Activated T-cell treated with anti-CD3 and anti-CD28 coated beads for 4 hours (primary cell): ENCODE results near the gene CABLES1.
"Not testable (repeated sequence)": the region's sequence is repeated elsewhere in the genome, so short reads cannot be mapped to it uniquely, and the experiment has no call there.

ENCODE experiments used
- DNase-seq: peaks from one replicate; pipeline ENCODE4 v3.0.0-alpha.2; 2020

The CABLES1 gene

GRCh38 chr18:23143016-23143814, 7.9 kb downstream of the CABLES1 start:
- no peak for DNase-seq

- DNase-seq: no peak
Measured at GRCh38 chr18:23143815-23144261, 8.6 kb downstream of the CABLES1 start.

- no peak for DNase-seq
Measured at GRCh38 chr18:23144640-23145039, 9.4 kb downstream of the CABLES1 start.

DNA sequence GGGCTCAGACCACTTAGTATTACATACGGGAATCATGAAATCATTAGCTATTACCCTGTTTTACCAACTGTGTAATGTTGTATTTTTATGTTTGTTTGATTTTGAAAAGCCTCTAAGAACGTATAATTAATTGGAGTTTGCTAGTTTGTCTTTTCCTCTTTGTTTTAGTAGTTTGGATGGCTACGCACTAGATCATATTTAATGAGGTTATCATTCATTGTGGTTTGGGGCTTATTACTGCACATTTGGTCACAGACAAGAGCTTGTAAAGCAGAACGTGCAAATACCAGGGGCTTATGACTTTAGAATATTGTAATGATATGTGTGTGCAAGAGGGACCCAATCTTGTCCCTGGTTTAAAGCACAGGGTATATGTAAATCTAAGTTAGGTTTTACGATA, 10.3 kb downstream of the CABLES1 start:
- no peak for DNase-seq

DNA sequence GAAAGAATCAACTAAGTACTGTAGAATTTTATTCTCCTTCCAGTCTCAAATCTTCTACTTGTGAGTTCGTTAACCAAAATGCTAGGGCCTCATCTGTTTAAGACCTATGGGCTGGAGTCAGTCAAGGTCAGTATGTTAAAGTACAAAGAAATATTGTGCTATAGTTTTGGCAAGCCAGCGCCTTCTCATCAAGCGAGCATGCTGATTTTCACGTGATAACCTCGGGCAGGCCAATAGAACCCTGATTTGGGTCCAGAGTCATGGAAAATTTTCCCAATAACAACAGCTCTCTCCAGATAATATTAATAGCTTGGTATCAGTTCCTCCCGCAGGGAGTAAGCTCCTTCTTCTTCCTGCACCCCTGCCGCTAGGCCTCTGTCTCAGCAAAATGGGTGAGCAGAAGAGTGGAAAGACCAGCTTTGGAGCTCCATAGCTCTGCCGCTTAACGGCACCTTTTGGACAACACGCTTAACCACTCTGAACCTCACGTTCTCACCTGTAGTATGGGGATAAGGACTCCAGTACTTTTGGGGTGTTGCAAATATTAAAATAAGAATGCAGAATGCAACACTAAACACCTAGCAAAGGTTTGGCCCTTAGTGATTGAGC, 11.7 kb downstream of the CABLES1 start:
- no peak for DNase-seq

DNA sequence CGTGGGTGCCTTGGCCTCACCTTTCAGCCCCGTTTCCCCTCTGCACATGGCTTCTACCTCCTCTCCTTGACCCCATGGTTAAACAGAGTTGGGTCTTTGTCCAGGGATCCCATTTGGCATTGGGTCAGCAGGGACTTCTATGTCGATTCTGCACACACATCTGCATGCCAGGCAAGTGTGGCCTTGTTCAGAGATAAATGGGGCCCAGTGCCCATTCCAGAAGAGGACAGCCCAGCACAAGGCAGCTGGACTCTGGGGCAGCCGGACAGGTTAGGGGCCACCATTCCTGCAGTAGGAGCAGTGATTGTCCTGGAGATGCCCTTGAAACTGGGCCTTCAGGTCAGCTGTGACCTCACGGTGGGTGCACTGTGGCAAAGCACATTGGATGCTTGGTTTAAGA, 13.1 kb downstream of the CABLES1 start:
- DNase-seq: no peak

- no peak for DNase-seq
Measured at GRCh38 chr18:23149570-23149969, 14.3 kb downstream of the CABLES1 start.

GRCh38 chr18:23151414-23152099, 16.3 kb downstream of the CABLES1 start:
- no peak for DNase-seq

GRCh38 chr18:23154030-23154429, 18.7 kb downstream of the CABLES1 start:
- no peak for DNase-seq

GRCh38 chr18:23154823-23155500, 19.7 kb downstream of the CABLES1 start:
- DNase-seq: no peak

GRCh38 chr18:23155537-23155936, 20.3 kb downstream of the CABLES1 start:
- no peak for DNase-seq

- no peak for DNase-seq
Measured at GRCh38 chr18:23156134-23156533, 20.8 kb downstream of the CABLES1 start.

DNA sequence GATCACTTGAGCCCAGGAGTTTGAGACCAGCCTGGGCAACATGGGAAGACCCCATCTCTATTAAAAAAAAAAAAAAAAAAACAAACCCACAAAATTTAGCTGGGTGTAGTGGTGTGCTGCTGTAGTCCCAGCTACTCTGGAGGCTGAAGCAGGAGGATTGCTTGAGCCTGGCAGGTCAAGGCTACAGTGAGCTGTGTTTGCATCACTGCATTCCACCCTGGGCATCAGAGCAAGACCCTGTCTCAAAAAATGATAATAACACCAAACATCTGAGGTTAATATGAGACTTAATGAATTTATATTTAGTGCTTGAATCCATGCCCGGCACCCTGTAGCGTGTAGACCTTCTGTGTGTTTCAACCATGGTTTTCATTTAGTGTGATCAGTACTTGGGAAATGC, 22.8 kb downstream of the CABLES1 start:
- DNase-seq: no peak

DNA sequence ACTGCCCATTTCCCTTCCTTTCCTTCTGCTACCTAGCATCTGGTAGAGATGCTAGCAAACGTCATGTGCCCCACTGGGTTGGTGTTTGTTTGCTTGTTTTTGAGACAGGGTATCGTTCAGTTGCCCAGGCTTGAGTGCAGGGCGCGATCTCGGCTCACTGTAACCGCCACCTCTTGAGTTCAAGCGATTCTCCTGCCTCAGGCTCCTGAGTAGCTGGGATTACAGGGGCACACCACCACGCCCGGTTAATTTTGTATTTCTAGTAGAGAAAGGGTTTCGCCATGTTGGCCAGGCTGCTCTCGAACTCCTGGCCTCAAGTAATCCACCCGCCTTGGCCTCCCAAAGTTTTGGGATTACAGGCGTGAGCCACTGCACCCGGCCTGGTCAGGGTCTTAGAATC, 23.6 kb downstream of the CABLES1 start:
- DNase-seq: not testable (repeated sequence)

GRCh38 chr18:23159344-23159743, 24.1 kb downstream of the CABLES1 start:
- no peak for DNase-seq

DNA sequence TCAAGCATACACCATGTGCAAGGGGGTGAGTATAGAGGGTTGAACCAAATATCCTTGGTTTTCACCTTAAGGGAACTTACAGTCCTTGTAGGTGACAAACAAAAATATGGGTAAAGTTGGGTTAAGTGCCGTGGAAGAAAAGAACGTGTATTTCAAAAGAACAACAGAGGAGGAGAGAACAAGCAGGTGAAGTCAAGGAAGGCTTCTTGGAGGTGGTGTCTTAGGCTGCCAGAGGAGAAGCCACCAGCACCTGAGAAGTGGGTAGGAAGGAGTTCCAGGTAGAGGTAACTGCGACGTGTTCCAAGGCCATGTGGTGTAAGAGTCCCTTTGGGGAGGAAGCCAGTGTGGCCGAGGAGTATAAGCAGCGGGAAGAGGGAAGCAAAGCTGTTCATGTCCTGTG, 27.2 kb downstream of the CABLES1 start:
- DNase-seq: no peak

- no peak for DNase-seq
Measured at GRCh38 chr18:23163786-23164533, 28.7 kb downstream of the CABLES1 start.

DNA sequence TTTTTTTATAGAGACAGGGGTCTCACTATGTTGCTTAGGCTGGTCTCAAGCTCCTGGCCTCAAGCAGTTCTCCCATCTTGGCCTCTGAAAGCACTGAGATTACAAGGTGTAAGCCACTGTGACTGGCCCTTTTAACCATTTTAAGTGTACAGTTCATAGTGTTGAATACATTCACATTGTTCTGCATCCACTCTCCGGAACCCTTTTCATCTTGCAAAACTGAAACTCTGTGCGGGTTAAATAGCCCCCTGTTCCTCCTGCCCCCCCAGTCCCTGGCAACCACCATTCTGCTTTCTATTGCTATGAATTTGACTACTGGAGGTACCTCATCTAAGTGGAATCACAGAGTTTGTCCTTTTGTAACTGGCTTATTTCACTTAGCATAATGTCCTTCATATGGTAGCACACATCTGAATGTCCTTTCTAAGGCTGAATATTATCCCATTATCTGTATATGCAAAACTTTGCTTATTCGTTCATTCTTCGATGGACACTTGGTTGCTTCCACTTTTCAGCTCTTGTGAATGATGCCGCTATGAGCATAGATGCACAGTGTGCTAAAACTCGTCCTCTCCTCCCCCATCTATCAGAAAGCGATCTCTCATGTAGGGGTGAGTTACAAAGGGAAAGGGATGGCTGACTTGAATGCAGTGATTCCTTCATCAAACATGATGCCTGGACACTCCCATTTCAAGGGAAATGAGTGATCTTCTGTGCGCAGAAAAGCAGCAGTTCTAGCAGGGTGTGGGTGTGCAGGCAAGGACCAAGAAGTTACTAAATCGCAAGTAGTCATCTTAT, 30.2 kb downstream of the CABLES1 start:
- DNase-seq: no peak

GRCh38 chr18:23166891-23167541, 31.7 kb downstream of the CABLES1 start:
- DNase-seq: no peak

- DNase-seq: no peak
Measured at GRCh38 chr18:23169673-23170044, 34.4 kb downstream of the CABLES1 start.

DNA sequence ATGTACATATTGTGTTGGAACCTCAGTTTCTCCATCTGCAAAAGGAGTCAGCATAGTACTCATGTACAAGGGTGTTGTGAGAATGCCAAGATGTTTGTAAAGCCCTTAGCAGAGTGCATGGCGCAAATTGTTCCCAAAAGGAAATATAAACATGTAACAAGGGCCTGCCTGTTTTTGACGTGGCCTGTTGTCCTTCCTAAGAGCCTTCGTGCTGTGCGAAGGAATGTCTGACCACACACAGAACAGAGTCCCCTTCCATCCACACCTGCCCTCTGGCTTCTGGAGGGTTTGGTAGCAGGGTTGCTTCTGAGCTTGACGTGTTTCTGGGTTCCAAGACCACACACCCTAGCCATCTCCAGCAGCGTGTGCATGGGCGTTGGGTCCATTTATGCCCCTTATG, 34.9 kb downstream of the CABLES1 start:
- no peak for DNase-seq
